ENCODE measurements around the gene HDAC4. TPM values are rescaled to one million over a fixed set of nuclear protein-coding genes. Genes with fewer than 3 reads are reported as not detected.
"Not testable (repeated sequence)": the region's sequence is repeated elsewhere in the genome, so short reads cannot be mapped to it uniquely, and the experiment has no call there.

Gene HDAC4
- total and polyA plus RNA-seq, 2 donors, result 24.4 to 29.5 TPM

DNA sequence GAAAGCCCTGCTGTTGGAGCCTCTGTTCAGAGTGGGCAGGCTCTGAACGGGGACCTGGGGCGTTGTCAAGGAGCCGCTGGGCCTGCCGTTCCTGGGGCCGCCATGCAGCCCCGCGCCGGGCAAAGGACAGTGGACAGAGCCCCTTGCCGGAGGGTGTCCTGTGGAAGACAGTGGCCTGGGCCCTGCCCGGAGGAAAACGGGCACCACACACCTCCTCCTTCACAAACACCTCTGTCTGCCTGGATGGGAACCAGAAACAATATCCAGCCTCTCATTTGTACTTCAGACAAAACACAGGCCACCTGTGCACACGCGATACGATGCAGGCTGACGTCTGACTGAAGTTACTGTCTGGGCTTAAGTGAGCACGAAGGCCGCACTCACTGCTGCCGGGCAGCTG lies 319.2 kb downstream of the HDAC4 start:
- H3K4me1 ChIP-seq (ENCODE audit: insufficient read depth), result no peaks in the 10 kb centered on the region
- H3K4me3 ChIP-seq (ENCODE audit: low read depth, low read length), result no peak overlapping the region
- 67% methylated on average over 18 of the region's 18 CpGs for WGBS
- H3K36me3 ChIP-seq (ENCODE audit: insufficient read depth), result no peaks in the 10 kb centered on the region
- no peak for DNase-seq (ENCODE audit: extremely low spot score)
- no peak overlapping the region for H3K27ac ChIP-seq (ENCODE audit: low read depth)

GRCh38 chr2:239081046-239081445 lies 319.8 kb downstream of the HDAC4 start:
- Histone ChIP-seq H3K36me3 (ENCODE audit: insufficient read depth) (no peaks in the 10 kb centered on the region), H3K4me3 (ENCODE audit: low read depth, low read length) (no peak overlapping the region), H3K27ac (ENCODE audit: low read depth) (no peak overlapping the region), H3K4me1 (ENCODE audit: insufficient read depth) (no peaks in the 10 kb centered on the region)
- no peak for DNase-seq (ENCODE audit: extremely low spot score)
- WGBS, result 91% methylated on average over 19 of the region's 19 CpGs

- Histone ChIP-seq H3K4me3 (ENCODE audit: low read depth, low read length) (no peak overlapping the region), H3K4me1 (ENCODE audit: insufficient read depth) (no peaks in the 10 kb centered on the region), H3K36me3 (ENCODE audit: insufficient read depth) (no peaks in the 10 kb centered on the region), H3K27ac (ENCODE audit: low read depth) (no peak overlapping the region)
- DNase-seq (ENCODE audit: extremely low spot score), result no peak
- 93% methylated on average over 16 of the region's 16 CpGs for WGBS
Observed at GRCh38 chr2:239079671-239080294, 321.0 kb downstream of the HDAC4 start.

- Histone ChIP-seq H3K27ac (ENCODE audit: low read depth) (no peak overlapping the region), H3K36me3 (ENCODE audit: insufficient read depth) (peaks cover 2% of the 10 kb centered on the region), H3K4me3 (ENCODE audit: low read depth, low read length) (no peak overlapping the region), H3K4me1 (ENCODE audit: insufficient read depth) (no peaks in the 10 kb centered on the region)
- 80% methylated on average over 25 of the region's 25 CpGs for WGBS
- DNase-seq (ENCODE audit: extremely low spot score), result no peak
Observed at GRCh38 chr2:239078128-239078924, 322.5 kb downstream of the HDAC4 start.

DNA sequence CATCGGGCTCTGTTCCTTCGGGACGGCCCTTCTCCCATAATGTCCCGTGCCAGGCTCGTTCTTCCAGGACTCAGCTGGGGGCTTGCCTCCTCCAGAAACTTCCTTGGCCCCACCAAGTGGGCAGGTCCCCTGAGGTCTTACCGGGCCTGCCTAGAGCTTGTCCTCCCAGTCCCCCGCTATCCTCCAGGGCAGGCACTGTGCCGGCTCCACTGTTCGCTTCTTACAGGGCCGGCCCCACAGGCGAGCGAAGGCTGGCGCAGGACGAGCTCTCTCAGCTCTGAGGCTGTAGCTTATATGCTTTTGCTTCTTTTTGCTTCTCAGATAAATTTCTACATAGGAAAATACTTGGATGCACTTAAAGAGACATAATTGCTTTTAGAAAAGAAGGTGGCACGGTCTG lies 323.6 kb downstream of the HDAC4 start:
- no peak for DNase-seq (ENCODE audit: extremely low spot score)
- WGBS, result 95% methylated on average over 15 of the region's 15 CpGs
- peaks cover 3% of the 10 kb centered on the region for H3K36me3 ChIP-seq (ENCODE audit: insufficient read depth)
- no peaks in the 10 kb centered on the region for H3K4me1 ChIP-seq (ENCODE audit: insufficient read depth)
- no peak overlapping the region for H3K27ac ChIP-seq (ENCODE audit: low read depth)
- H3K4me3 ChIP-seq (ENCODE audit: low read depth, low read length), result no peak overlapping the region

DNA sequence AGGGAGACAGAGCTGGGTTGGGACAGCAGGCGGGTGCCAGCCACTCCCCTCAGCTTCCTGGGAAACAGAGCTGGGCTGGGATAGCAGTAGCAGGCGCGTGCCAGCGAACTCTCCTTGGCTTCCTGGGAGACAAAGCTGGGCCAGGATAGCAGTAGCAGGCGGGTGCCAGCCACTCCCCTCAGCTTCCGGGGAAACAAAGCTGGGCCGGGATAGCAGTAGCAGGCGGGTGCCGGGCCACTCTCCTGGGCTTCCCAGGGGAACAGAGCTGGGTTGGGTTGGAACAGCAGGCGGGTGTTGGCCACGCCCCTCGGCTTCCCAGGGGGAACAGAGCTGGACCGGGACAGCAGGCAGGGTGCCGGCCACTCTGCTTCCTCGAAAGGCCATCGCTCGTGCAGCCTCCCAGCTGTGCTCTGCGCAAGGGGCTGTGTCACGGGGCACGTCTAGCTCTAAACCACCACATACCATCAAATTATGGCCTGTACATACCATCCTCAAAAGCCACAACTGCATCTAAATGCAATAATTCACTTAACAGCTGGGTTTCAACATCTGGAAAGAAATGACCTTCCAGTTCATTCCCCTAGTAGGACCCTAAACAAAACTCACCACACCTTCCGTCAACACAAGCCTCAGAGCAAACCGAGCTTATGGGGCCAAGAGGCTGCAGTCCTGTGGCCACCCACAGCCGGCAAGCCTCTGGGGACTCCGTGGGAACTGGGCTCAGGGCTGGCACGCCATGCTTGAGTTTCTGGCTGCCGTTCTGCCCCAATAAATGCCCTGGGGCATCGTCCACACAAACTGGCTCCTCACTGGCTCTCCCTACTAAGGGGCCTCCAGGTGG lies 324.7 kb downstream of the HDAC4 start:
- Histone ChIP-seq H3K4me3 (ENCODE audit: low read depth, low read length) (no peak overlapping the region), H3K27ac (ENCODE audit: low read depth) (no peak overlapping the region), H3K36me3 (ENCODE audit: insufficient read depth) (peaks cover 8% of the 10 kb centered on the region), H3K4me1 (ENCODE audit: insufficient read depth) (no peaks in the 10 kb centered on the region)
- no peak for DNase-seq (ENCODE audit: extremely low spot score)
- 84% methylated on average over 27 of the region's 27 CpGs for WGBS

DNA sequence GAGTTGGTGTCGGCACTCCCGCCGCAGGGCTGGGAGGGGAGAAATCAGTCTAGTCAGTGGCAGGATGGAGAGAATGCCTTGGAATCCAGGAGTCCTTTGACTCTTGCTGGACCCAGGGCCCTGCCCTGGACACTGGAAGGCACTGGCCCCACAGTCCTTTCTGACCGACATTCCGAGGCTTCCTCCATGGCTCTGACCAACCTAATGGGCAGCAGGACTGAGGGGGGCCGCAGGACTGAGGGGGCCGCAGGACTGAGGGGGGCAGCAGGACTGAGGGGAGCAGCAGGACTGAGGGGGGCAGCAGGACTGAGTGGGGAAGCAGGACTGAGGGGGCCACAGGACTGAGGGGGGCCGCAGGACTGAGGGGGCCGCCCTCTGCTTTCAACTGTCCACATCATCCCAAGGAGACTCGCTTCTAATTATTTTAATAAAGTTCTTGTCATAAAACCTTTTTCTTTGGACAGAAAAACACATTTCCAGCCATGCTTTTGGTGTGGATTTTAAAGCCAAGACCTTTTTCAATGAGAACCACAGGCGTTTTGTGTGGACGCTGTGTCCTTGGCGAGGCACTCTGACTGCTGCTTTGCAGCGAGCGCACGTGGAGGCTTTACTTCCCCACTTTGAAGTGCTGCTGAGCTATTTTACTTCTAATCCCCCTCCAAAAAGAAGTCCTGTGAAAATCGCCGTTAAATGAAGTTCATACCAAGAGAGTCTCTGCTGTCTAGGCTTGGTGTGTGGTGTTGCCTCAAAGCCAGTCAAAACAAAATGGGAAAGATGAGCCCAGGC lies 326.9 kb downstream of the HDAC4 start:
- 93% methylated on average over 18 of the region's 18 CpGs for WGBS
- Histone ChIP-seq H3K36me3 (ENCODE audit: insufficient read depth) (peaks cover 8% of the 10 kb centered on the region), H3K27ac (ENCODE audit: low read depth) (no peak overlapping the region), H3K4me3 (ENCODE audit: low read depth, low read length) (no peak overlapping the region), H3K4me1 (ENCODE audit: insufficient read depth) (no peaks in the 10 kb centered on the region)
- no peak for DNase-seq (ENCODE audit: extremely low spot score)

- DNase-seq (ENCODE audit: extremely low spot score), result no peak
- peaks cover 8% of the 10 kb centered on the region for H3K36me3 ChIP-seq (ENCODE audit: insufficient read depth)
- WGBS, result 94% methylated on average over 12 of the region's 12 CpGs
- H3K4me1 ChIP-seq (ENCODE audit: insufficient read depth), result no peaks in the 10 kb centered on the region
- no peak overlapping the region for H3K27ac ChIP-seq (ENCODE audit: low read depth)
- no peak overlapping the region for H3K4me3 ChIP-seq (ENCODE audit: low read depth, low read length)
Observed at GRCh38 chr2:239073270-239073669, 327.6 kb downstream of the HDAC4 start.

- no peak for DNase-seq (ENCODE audit: extremely low spot score)
- peaks cover 8% of the 10 kb centered on the region for H3K36me3 ChIP-seq (ENCODE audit: insufficient read depth)
Observed at GRCh38 chr2:239072786-239073185, 328.0 kb downstream of the HDAC4 start.

DNA sequence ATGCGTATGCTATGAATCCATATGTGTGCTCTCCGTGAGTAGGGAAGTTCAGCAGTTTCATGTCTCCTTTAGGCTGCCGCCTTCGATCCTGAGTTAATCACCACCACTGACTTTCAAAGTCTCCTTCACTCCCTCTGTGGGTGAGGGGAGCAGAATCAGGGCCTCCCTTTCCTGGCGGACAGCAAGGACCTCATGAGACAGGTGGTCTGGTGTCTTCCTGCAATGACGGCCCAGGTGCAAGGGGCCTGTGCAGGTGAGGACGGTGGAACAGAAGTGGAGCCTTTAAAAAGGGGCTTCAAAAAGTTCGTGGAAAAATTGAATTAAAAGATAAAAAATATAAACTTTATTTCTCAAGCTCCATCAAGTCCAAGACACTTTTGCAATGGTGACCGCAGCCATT lies 330.4 kb downstream of the HDAC4 start:
- Histone ChIP-seq H3K36me3 (ENCODE audit: insufficient read depth) (peaks cover 8% of the 10 kb centered on the region), H3K4me1 (ENCODE audit: insufficient read depth) (no peaks in the 10 kb centered on the region), H3K4me3 (ENCODE audit: low read depth, low read length) (no peak overlapping the region), H3K27ac (ENCODE audit: low read depth) (no peak overlapping the region)
- WGBS, result 92% methylated on average over 9 of the region's 9 CpGs
- no peak for DNase-seq (ENCODE audit: extremely low spot score)

More at GRCh38 chr2:239072786-239073185, 328.0 kb downstream of the HDAC4 start:
- Histone ChIP-seq H3K27ac (ENCODE audit: low read depth) (no peak overlapping the region), H3K4me1 (ENCODE audit: insufficient read depth) (no peaks in the 10 kb centered on the region), H3K4me3 (ENCODE audit: low read depth, low read length) (no peak overlapping the region)
- 98% methylated on average over 14 of the region's 14 CpGs for WGBS

GRCh38 chr2:239069362-239070333 lies 331.2 kb downstream of the HDAC4 start:
- not testable (repeated sequence) for H3K4me1 ChIP-seq (ENCODE audit: insufficient read depth); DNase-seq (ENCODE audit: extremely low spot score); H3K27ac ChIP-seq (ENCODE audit: low read depth); H3K4me3 ChIP-seq (ENCODE audit: low read depth, low read length); H3K36me3 ChIP-seq (ENCODE audit: insufficient read depth)
- WGBS, result 80% methylated on average over 18 of the region's 18 CpGs

DNA sequence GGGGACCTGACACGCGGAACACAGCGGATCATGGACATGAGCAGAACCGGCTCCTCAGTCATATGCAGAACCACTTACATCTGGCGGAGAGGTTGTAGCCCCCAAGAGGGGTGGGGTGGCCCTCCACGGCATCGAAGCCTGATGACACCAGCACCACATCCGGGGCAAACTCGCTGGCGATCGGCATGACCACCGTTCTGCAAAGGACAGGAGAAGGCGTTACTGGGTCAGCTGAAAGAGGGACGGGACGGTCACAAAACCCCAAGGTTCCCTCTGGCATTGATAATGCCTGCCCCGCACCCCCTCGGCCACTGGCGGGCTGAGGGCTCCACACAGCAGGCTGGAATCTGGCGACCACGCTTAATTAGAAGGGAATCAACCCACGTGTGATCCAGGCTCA lies 332.4 kb downstream of the HDAC4 start:
- Histone ChIP-seq H3K27ac (ENCODE audit: low read depth) (no peak overlapping the region), H3K36me3 (ENCODE audit: insufficient read depth) (peaks cover 5% of the 10 kb centered on the region), H3K4me1 (ENCODE audit: insufficient read depth) (no peaks in the 10 kb centered on the region), H3K4me3 (ENCODE audit: low read depth, low read length) (no peak overlapping the region)
- DNase-seq (ENCODE audit: extremely low spot score), result no peak
- 94% methylated on average over 21 of the region's 21 CpGs for WGBS

All from urinary bladder (tissue), 4 donors.